Measurements from ENCODE around the gene FAR2. TPM values are rescaled to one million over a fixed set of nuclear protein-coding genes. Genes with fewer than 3 reads are reported as not detected.
"Not testable (repeated sequence)": the region's sequence is repeated elsewhere in the genome, so short reads cannot be mapped to it uniquely, and the experiment has no call there.

FAR2 gene
- total and polyA plus RNA-seq, 8 donors = 0.43 to 2.8 (median 1.1) TPM

DNA sequence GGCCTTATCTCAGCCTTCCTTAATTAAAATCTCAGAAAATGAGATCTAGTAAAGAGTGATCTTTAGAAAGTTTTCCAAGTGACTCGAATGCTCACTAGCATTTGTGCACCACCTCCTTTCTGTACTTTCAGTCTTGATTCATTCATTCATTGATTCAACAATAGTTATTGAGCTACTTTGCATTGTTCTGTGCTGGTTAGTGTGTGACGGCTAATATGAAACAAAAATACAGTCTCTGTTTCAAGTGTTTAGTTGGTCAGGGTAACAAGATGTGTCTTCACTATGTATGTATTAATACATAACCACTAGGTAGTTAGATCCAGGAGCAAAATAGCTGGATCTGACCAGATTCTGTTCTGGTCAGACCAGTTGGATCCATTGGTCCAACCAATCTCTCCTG is 100.9 kb downstream of the FAR2 start:
- Histone ChIP-seq H3K9me3 (no peaks in the 10 kb centered on the region), H3K4me1 (no peaks in the 10 kb centered on the region), H3K4me3 (no peak overlapping the region), H3K27me3 (no peaks in the 10 kb centered on the region), H3K27ac (no peak overlapping the region), H3K36me3 (no peaks in the 10 kb centered on the region)
- DNase-seq (no peak), ATAC-seq (no peak), FAIRE-seq (no peak)
- intact Hi-C loops (cut with DNase I) = no loop called here
- TF ChIP-seq, protein P1, sequence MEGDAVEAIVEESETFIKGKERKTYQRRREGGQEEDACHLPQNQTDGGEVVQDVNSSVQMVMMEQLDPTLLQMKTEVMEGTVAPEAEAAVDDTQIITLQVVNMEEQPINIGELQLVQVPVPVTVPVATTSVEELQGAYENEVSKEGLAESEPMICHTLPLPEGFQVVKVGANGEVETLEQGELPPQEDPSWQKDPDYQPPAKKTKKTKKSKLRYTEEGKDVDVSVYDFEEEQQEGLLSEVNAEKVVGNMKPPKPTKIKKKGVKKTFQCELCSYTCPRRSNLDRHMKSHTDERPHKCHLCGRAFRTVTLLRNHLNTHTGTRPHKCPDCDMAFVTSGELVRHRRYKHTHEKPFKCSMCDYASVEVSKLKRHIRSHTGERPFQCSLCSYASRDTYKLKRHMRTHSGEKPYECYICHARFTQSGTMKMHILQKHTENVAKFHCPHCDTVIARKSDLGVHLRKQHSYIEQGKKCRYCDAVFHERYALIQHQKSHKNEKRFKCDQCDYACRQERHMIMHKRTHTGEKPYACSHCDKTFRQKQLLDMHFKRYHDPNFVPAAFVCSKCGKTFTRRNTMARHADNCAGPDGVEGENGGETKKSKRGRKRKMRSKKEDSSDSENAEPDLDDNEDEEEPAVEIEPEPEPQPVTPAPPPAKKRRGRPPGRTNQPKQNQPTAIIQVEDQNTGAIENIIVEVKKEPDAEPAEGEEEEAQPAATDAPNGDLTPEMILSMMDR (IDR thresholded peaks at IDR 0.05) = no peak
- WGBS, 2 donors = 57 to 67% methylated on average over 2 of the region's 2 CpGs

DNA sequence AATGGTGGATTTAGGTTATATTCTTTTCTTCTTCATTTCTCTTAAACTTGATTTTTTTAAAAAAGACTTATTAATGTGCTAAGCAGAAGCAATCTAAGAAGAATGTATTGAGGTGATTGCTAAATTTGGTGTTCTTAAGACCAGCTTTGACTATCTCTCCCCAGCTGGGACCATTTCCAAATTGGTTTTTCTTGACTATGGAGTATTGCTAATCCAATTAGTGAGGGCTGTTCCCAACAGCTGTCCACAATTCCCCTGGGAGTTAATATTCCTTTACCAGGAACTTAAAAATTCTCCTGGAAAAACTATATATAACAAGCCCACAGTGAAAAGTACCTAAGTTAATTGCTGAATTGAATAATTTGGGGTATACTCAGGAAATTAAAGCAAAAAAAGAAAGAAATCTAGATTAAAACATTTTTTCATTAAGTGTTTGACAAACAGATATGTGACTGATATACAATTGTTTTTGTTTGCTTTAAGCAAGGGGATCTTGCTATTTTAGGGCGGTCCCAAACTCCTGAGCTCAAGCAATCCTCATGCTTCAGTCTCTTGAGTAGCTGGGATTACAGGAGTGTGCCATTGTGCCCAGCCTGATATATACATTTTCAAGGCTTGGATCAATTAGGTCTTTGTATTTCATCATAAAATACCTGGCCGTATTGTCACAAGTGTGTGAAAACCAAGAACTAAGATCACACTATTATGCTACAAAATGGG is 105.0 kb downstream of the FAR2 start:
- 85 to 86% methylated on average over 2 of the region's 2 CpGs for whole genome bisulfite sequencing, 2 donors
- FAIRE-seq = no peak
- intact Hi-C loops (cut with DNase I) = no loop called here

DNA sequence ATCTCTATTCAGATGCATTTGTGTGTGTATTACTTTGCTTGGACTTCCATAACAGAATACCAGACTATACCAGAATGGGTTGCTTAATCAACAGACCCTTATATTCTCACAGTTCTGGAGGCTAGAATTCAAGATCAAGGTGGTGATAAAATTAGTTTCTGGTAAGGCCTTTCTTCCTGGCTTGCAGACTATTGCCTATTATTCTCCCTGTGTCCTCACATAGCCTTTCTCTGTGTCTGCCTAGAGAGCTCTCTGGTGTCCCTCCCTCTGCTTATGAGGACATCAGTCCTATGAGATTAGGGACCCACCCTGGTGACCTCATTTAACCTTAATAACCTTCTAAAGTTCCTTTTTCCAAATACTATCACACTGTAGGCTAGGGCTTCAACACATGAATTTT is 106.0 kb downstream of the FAR2 start:
- no peaks in the 10 kb centered on the region for H3K36me3 ChIP-seq
- ATAC-seq = no peak
- intact Hi-C loops (cut with DNase I) = no loop called here
- no peaks in the 10 kb centered on the region for H3K27me3 ChIP-seq
- H3K4me3 ChIP-seq = no peak overlapping the region
- H3K27ac ChIP-seq = no peak overlapping the region
- H3K4me1 ChIP-seq = no peaks in the 10 kb centered on the region
- no peak for DNase-seq
- no peaks in the 10 kb centered on the region for H3K9me3 ChIP-seq
- no peak for FAIRE-seq
- TF ChIP-seq, protein P1 (IDR thresholded peaks at IDR 0.05) = no peak

More for the DNA sequence above, 105.0 kb downstream of the FAR2 start:
- Histone ChIP-seq H3K4me3 (no peak overlapping the region), H3K36me3 (no peaks in the 10 kb centered on the region), H3K27ac (no peak overlapping the region), H3K27me3 (no peaks in the 10 kb centered on the region), H3K9me3 (no peaks in the 10 kb centered on the region), H3K4me1 (no peaks in the 10 kb centered on the region)
- DNase-seq = no peak
- TF ChIP-seq, protein P1 (IDR thresholded peaks at IDR 0.05) = no peak
- ATAC-seq = no peak

DNA sequence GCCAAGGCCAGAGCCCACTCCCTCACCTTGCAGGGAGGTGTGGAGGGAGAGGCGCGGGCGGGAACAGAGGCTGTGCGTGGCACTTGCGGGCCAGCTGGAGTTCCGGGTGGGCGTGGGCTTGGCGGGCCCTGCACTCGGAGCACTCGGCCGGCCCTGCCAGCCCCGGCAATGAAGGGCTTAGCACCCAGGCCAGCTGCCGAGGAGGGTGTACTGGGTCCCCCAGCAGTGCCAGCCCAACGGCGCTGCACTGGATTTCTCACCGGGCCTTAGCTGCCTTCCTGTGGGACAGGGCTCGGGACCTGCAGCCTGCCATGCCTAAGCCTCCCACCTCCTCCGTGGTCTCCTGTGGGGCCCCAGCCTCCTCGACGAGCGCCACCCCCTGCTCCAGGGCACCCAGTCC is 107.5 kb downstream of the FAR2 start:
- FAIRE-seq = no peak
- H3K4me1 ChIP-seq = no peaks in the 10 kb centered on the region
- no peaks in the 10 kb centered on the region for H3K9me3 ChIP-seq
- H3K36me3 ChIP-seq = no peaks in the 10 kb centered on the region
- TF ChIP-seq, protein P1 (IDR thresholded peaks at IDR 0.05) = no peak
- H3K4me3 ChIP-seq = no peak overlapping the region
- H3K27me3 ChIP-seq = no peaks in the 10 kb centered on the region
- peak in 1 of 6 donors; percentile 58 for DNase-seq
- H3K27ac ChIP-seq = no peak overlapping the region
- WGBS, 2 donors = 77 to 96% methylated on average over 20 to 21 of the region's 21 CpGs
- no peak for ATAC-seq
- intact Hi-C loops (cut with DNase I) = no loop called here

DNA sequence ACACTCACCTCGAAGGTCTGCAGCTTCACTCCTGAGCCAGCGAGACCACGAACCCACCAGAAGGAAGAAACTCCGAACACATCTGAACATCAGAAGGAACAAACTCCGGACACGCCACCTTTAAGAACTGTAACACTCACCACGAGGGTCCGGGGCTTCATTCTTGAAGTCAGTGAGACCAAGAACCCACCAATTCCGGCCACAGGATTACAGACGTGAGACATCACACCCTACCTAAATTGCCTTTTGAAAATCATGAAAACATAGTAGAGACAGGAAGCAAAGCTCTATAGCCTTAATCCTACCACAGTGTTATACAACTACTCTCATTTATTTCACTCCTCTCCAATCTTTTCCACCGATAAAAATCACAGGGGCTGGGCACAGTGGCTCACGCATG is 108.6 kb downstream of the FAR2 start:
- FAIRE-seq; H3K27me3 ChIP-seq; intact Hi-C loops (cut with DNase I); H3K36me3 ChIP-seq; ATAC-seq; H3K4me1 ChIP-seq; H3K9me3 ChIP-seq; H3K4me3 ChIP-seq; DNase-seq; H3K27ac ChIP-seq: not testable (repeated sequence)
- WGBS, 2 donors = 75 to 87% methylated on average over 6 to 10 of the region's 12 CpGs

All from pancreas (tissue), 10 donors.